ENCODE results near the gene SLC39A1.

Gene SLC39A1

DNA sequence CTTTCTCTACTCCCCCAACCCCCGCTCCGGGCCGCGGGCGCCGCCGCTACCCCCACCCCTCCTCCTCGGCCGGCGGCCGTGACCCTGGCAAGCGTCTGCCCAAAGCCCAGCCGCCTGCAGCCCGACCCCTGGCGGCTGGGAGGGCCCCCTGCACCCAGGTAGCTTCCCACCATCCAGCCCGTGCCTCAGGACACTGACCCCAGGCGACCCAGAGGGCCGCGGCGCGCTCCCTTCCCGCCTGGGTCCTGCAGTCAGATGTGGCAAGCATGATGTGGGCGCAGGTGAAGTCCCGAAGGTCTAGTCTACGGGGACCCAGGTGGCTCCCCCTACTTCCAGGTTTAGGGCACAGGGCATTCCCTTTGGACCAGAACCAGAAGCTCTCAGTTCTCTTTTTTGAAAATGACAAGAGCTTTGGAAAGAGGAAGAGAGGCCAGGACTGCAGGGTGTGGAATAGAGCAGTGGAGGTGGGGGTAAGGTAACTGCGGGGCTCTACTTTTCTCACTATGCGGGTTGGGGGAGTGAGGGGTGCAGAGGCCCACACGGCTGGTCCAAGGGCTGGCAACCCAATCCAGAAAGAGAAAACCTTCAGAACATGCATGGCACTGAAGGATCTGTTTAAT lies 16.6 kb downstream of the SLC39A1 start, which contains the start of gene DENND4B:
TSS of gene DENND4B (minus strand) at position 97 of the 620 bp plus-strand sequence. CDS start 2,344 bp downstream, outside the sequence.
- peak; percentile 79 to 81 for DNase-seq

GRCh38 chr1:153945795-153946621 lies 17.3 kb downstream of the SLC39A1 start:
- DNase-seq, result peak; percentile 70 to 76

GRCh38 chr1:153945131-153945794 lies 18.1 kb downstream of the SLC39A1 start:
- peak; percentile 74 to 77 for DNase-seq

- DNase-seq, result no peak
Measured at GRCh38 chr1:153944827-153945117, 18.6 kb downstream of the SLC39A1 start.

- no peak for DNase-seq
Measured at GRCh38 chr1:153944005-153944826, 19.1 kb downstream of the SLC39A1 start.

DNA sequence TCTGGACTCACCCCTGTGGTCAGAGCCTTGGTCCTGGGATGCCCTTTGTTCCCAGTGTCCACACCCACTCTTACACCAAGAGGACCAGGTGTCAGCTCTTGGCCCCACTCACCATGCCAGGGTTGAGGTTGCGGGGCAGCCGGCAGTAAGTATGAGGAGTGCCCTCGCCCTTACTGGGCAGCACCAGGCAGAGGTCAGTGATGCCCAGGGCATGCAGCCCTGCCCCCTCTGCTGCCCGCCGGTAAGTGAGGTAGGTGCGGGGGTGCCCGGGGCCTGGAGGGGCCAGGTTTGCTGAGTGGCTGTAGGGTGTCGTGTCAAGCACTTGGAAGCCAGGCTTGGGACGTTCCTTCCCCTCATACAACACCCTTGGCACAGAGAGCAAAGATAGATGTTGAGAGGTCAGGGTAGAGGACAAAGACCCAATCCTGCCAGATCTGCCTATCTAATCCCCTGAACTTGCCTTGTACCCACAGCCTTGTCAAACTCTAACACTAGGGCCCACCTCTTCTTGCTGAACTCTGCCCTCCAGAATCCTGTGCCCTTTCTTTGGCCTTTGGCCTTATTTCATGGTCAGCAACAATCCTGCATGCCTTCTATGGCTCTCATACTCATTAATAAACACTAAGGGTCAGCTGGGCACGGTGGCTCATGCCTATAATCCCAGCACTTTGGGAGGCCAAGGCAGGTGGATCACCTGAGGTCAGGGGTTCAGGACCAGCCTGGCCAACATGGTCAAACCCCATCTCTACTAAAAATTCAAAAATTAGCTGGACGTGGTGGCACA lies 20.4 kb downstream of the SLC39A1 start:
- DNase-seq, result no peak

DNA sequence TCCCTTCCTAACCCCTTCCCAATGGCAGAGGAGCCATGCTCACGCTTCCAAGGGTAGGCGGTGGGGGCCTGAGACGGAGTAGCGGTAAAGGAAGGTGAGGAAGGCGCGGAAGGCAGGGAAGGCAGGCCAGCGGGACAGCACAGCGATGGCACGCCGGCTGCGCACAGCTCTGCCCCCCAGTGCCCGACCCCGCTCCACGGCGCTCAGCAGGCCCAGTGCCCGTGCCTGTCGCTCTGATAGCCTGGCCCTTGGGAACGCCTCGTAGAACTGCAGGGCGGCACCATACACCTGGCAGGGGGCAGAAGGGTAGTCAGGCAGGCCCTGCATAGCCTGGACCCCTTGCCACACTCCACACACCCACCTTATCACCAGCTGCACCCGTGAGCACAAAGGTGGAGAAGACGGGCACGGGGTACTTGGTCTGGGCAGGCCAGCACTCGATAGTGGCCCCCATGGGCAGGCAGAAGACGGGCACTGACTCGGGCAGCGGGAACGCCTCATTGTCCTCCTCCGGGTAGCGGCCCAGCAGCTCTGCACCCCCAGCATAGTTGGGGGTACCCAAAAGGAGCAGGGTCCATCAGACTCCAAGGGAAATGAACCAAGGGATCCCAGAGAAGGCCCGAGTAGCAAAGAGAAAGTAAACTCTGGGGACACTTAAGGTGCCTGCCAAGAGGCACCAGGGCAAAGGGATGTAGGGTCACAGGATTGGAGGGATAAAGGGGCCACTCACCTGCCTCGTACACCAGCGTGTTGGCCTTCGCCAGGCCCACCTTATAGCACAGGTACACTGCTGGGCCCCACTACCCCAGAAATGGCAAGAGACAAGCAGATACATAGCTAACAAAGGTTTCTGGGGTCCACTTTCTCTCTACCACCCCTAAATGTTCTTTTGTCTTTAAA lies 21.3 kb downstream of the SLC39A1 start:
- DNase-seq, result no peak

DNA sequence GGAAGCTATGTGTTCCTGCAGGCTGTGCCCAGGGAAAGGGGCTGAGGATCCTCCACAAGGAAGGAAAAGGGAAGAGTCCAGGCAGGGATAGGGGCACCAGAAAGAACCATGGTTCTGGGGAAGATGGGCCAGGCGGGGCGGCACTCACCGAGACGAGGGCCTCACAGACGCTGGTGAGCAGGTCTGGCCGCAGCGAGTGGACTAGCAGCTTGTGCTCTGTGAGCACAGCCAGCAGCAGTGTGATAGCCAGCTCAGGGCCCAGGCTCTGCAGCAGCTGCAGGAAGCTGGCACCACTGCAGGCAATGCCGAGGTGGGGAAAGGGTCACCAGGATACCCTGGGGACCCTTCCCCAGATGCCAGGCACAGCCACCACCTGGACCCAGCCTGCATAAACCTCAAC lies 22.6 kb downstream of the SLC39A1 start:
- DNase-seq, result no peak

DNA sequence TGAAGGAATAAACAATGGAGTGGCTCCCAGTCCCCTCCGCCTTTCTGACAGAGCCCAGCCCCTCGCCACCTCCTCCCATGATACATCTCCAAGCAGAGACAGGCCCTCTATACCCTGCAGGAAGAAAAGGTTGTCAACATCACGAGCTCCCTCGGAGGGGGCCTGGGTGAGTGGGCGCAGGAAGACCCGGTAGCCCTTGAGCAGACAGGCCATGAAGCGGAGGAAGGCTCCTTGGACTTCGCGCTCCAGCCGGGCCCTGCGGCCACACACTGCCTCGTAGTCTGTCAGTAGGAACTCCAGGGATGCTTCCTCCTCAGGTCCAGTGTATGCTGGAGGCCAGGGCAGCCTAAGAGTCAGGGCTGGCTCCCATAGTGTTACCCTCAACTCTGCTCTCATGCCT lies 23.9 kb downstream of the SLC39A1 start:
- no peak for DNase-seq

DNA sequence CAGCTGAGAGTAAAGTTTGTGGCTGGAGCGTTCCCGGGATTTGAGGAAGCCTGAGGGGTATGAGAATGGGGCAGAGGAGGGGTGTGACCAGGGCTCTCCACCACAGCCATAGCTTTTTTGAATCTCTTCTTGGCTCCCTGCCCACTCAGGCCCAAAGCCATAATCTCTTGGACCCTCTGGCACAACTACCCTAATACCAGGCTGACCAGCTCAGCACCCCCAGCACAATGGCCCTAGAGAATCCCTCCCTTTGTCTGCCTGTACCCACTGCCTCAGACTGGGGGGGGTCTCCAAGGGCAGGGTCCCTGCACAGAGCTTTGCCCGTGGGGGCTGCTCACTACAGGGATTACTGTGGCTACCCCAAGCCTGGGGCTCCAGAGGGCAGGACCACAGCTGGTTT lies 24.3 kb downstream of the SLC39A1 start:
- DNase-seq, result no peak

GRCh38 chr1:153937331-153937730 lies 26.0 kb downstream of the SLC39A1 start:
- no peak for DNase-seq

DNA sequence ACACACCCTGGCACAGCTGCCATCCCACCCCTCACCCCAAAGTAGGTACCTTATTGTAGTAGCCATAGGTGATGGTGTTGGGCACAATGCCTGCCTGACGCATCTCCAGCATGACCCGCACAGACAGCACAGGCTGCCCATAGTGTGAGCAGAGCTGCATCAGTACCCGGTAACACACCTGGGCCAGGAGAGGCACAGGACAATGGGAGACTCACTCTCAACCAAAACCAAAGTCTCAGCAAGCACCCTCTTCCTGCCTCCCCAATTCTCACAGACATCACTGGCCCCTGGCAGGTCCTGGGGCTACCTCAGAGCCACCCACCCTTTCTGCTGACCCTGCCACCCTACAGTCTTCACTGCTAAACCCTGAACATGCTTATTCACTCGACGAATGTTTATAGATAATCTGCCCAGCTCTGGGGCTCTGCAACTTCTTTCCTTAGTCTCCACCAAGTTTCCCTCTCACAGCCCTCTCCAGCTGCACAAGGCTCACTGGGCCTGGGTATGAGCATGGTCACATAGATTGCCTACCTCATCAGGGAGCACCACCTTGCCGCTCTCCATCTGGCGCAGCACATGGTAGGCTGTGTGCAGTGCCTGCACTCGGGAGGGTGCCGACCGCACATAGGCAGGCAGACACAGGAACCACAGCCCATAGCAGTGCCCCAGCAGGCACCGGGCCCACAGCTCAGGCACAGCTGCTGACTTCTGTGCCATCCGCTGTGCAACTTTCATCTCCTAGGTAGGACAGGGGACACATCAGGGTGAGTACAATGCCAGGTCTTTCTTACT lies 27.1 kb downstream of the SLC39A1 start:
- no peak for DNase-seq

DNA sequence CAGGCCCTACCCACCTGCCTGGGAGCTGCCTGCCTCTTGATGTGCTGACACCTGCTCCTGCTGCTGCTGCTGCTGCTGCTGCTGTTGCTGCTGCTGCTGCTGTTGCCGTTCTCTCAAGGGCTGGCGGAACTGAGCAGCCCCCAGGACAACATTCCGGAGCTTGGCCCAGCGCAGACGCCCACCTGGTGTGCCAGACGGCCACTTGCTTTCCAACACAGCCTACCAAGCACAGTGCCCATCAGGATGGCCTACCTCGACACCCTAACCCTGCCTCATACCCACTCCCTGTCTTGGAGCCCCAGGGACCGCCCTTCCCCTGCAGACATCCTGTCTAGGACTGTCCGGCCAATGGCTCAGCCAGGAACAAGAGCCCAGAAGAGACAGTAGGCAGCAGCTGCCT lies 28.6 kb downstream of the SLC39A1 start:
- DNase-seq, result no peak

DNA sequence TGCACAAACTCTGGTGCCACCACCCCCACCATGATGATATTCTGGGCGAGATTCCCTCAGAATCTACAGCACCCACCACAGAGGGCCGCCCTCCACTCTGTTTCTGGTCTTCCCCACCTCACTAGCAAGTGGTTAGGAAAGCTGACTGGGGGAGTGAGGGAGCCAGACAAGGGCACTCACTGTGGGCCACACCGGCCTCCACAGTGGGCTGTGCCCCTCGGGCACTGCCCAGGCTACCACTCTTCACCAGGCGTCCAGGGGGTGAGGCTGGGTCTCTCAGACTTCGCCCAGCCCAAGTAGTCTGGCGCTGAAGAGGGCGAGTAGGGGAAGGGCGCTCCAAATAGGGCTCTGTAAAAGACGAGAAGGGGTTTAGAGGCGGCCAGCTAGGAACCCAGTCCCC lies 29.4 kb downstream of the SLC39A1 start:
- no peak for DNase-seq

DNA sequence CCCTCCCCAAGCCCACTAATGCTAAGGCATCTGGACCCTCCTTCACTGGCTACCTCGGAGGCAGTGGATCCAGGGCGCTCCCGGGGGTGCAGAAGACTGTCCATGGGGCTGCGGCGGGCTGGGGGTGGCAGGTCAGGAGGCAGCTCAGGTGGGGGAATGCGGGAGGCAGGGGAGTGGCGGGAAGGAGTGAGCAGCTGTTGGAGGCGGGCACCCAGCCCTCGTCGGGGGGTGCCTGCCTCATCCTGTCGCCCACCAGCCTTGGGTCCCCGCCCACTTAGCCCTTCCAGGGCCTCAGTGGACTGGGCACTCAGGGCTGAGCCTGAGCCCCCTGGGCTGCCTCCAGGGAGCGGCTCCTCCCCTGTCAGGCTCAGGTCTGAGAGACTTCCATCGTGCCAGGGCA lies 29.9 kb downstream of the SLC39A1 start:
- DNase-seq, result no peak

- no peak for DNase-seq
Measured at GRCh38 chr1:153932156-153933131, 30.9 kb downstream of the SLC39A1 start.

DNA sequence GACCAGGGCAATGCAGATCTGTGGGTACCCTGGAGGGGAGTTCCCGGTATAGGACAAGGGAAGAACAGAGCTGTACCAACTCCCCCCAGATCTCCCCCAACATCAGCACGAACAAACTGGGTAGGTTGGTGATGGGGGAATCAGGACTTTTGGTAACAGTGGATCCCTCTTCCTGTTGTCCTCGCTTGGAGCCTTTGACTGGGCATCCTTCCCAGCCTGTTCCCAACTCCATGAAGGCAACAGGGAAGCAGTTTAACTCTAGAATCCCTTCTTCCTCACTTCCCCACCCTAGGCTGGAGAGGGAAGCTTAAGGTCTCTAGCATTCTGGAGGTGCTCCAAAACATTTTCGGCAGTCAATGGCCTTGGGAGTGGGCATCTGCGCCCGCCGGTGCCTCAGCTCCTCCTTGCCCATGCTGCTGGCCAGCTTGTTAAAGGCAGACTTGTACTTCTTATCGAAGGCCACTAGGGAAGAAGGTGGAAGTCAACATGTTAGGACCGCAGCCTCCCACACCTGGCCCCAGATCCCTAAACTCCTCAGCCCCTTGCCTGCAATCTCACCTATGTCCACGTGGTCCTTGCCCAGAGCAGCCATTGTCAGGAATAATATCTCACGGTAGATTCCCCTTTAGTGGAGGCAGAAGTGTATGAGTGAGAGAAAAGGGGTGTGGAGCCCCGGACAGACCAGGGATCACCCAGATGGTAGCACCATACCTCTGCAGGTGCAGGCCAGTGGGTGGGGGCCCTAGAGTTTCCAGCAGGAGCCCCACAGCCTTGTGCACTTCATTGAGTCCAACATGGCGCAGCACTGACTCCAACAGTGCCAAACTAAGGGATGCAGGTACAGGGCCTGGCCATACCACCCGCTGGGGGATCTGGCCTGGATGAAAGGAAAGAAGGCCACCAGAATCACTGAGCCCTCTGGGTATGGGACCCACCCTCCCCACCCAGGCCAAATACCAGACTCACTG lies 33.1 kb downstream of the SLC39A1 start:
- no peak for DNase-seq

- DNase-seq, result no peak
Measured at GRCh38 chr1:153929426-153929825, 33.9 kb downstream of the SLC39A1 start.
